Suprapubic skin (tissue), 3 donors: ENCODE results near the gene ANKS4B.

Experiments used
- POLR2A ChIP-seq, 2 donors: fragments of 450-650 bp; IDR thresholded peaks; one replicate each; pipeline ENCODE4 v1.6.1; 2017; ENCODE audit warnings: antibody characterized with exemption in 2 of 2, mild to moderate bottlenecking in 2 of 2, moderate library complexity in 2 of 2
- TF ChIP-seq, protein P1 (sequence below), 2 donors: fragments of 200-600 bp in 1 of 2; fragments of 450-650 bp in 1 of 2; sonication (generic) in 1 of 2; IDR thresholded peaks; one replicate each; pipeline ENCODE4 v1.5.1; 2016 to 2019; ENCODE audit warnings: antibody characterized with exemption in 2 of 2, mild to moderate bottlenecking in 1 of 2, moderate library complexity in 1 of 2

DNA sequence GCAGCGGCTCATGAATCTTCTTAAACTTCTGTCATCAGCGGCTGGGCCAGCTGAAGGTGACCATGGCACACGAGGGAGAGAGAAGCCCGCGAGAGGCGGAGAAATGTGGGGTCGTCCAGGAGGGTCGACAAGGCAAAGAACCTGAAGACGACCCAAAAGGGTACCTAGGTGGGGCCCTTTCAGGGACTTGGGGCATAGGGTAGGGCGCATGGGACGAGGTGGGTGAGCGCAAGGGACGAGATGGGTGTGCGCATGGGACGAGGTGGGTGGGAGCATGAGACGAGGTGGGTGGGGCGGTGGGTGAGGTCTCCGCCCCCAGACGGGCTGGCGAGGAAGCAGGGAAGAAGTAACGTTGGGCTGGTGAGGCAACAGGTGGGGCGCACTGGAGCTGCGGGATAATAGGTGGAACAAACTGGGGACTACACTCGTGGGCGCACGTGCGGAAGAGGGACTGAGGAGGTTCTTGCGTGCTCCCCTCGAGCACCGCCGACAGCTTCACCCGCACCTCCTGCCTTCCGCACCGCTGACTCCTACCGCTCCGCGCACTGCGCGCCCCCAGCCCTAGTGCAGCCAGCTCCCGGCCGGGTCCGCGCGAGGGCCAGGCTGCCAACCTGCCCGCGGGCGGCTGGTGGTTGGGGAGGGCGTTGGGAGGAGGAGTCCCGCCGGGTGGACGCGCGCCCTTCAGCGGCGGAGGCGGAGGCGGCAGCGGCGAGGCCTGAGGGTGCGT is 67.8 kb downstream of the ANKS4B start:
- TF ChIP-seq, protein P1, sequence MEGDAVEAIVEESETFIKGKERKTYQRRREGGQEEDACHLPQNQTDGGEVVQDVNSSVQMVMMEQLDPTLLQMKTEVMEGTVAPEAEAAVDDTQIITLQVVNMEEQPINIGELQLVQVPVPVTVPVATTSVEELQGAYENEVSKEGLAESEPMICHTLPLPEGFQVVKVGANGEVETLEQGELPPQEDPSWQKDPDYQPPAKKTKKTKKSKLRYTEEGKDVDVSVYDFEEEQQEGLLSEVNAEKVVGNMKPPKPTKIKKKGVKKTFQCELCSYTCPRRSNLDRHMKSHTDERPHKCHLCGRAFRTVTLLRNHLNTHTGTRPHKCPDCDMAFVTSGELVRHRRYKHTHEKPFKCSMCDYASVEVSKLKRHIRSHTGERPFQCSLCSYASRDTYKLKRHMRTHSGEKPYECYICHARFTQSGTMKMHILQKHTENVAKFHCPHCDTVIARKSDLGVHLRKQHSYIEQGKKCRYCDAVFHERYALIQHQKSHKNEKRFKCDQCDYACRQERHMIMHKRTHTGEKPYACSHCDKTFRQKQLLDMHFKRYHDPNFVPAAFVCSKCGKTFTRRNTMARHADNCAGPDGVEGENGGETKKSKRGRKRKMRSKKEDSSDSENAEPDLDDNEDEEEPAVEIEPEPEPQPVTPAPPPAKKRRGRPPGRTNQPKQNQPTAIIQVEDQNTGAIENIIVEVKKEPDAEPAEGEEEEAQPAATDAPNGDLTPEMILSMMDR (IDR thresholded peaks at IDR 0.05), result peak in 1 of 2 donors; percentile 35
- TF ChIP-seq POLR2A (IDR thresholded peaks at IDR 0.05), result no peak
